Measurements from ENCODE around the gene FAH.

DNA sequence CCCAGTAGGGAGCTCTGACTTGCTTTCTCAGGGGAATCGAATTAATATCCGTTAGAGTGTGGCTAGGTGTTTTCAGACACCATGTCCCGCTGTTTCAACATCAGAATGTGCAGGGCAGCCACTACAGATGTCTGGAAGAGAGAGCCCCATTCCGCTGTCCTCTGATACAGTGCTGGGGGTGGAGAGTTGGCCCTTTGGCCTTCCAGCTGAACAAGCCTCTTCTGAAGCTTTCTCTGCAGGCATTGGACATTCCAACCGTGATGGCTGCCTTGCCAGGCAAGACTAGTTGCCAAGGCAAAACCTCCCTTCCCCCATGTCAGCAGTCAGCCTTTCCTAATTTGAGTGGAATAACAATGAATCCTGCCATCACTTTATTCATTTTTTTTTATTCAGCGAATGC is 1.5 kb downstream of the FAH start:
- TF ChIP-seq, protein P1, sequence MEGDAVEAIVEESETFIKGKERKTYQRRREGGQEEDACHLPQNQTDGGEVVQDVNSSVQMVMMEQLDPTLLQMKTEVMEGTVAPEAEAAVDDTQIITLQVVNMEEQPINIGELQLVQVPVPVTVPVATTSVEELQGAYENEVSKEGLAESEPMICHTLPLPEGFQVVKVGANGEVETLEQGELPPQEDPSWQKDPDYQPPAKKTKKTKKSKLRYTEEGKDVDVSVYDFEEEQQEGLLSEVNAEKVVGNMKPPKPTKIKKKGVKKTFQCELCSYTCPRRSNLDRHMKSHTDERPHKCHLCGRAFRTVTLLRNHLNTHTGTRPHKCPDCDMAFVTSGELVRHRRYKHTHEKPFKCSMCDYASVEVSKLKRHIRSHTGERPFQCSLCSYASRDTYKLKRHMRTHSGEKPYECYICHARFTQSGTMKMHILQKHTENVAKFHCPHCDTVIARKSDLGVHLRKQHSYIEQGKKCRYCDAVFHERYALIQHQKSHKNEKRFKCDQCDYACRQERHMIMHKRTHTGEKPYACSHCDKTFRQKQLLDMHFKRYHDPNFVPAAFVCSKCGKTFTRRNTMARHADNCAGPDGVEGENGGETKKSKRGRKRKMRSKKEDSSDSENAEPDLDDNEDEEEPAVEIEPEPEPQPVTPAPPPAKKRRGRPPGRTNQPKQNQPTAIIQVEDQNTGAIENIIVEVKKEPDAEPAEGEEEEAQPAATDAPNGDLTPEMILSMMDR (IDR thresholded peaks at IDR 0.05; ENCODE audit: low read depth, low read length, poor library complexity, severe bottlenecking), result no peak
- TF ChIP-seq EZH2phosphoT487 (IDR thresholded peaks at IDR 0.05; ENCODE audit: borderline replicate concordance, low read length), result no peak

Measured in DOHH2 (cell line).